Testis (tissue), 2 donors: ENCODE results near the gene R3HDM2.

Source experiments
- POLR2A ChIP-seq: fragments of 450-650 bp; IDR thresholded peaks from one replicate; pipeline ENCODE4 v1.6.1; 2017; ENCODE audit warnings: antibody characterized with exemption, mild to moderate bottlenecking, moderate library complexity
- TF ChIP-seq, protein P1 (sequence below), 3 experiments: fragments of 450-650 bp in 2 of 3; fragments of 200-600 bp in 1 of 3; sonication (generic) in 1 of 3; IDR thresholded peaks; one replicate each; pipeline ENCODE4 v1.5.1; 2016 to 2019; ENCODE audit warnings: antibody characterized with exemption in 3 of 3, mild to moderate bottlenecking in 2 of 3, moderate library complexity in 1 of 3

- TF ChIP-seq, protein P1, sequence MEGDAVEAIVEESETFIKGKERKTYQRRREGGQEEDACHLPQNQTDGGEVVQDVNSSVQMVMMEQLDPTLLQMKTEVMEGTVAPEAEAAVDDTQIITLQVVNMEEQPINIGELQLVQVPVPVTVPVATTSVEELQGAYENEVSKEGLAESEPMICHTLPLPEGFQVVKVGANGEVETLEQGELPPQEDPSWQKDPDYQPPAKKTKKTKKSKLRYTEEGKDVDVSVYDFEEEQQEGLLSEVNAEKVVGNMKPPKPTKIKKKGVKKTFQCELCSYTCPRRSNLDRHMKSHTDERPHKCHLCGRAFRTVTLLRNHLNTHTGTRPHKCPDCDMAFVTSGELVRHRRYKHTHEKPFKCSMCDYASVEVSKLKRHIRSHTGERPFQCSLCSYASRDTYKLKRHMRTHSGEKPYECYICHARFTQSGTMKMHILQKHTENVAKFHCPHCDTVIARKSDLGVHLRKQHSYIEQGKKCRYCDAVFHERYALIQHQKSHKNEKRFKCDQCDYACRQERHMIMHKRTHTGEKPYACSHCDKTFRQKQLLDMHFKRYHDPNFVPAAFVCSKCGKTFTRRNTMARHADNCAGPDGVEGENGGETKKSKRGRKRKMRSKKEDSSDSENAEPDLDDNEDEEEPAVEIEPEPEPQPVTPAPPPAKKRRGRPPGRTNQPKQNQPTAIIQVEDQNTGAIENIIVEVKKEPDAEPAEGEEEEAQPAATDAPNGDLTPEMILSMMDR (IDR thresholded peaks at IDR 0.05): no peak
- TF ChIP-seq POLR2A: no peak
Measured at GRCh38 chr12:57342207-57342691, 88.6 kb downstream of the R3HDM2 start.
